MM.1S (cell line): ENCODE results near the gene SYNDIG1.

Experiments
- DNase-seq: peaks from one replicate; pipeline ENCODE4 v3.0.0-alpha.2; 2015
- H2AFZ ChIP-seq: fragments of 300-600 bp; sonication (generic); 2 replicates; pipeline ENCODE4 v1.6.0; 2016; ENCODE audit warnings: antibody characterized with exemption, low read length
- H3F3A ChIP-seq: fragments of 300-600 bp; sonication (generic); 2 replicates; pipeline ENCODE4 v1.6.1; 2016; ENCODE audit warnings: mild to moderate bottlenecking, antibody characterized with exemption, low read length, moderate library complexity, mixed read lengths; ENCODE audit not compliant: insufficient read depth
- H3K27ac ChIP-seq: fragments of 300-600 bp; sonication (generic); 2 replicates; pipeline ENCODE4 v1.5.1; 2016; ENCODE audit warnings: mild to moderate bottlenecking, low read length
- H3K27me3 ChIP-seq: fragments of 300-600 bp; sonication (generic); replicated peaks from 2 replicates; pipeline ENCODE4 v1.6.0; 2016; ENCODE audit warnings: low read length; ENCODE audit not compliant: insufficient read depth
- H3K36me3 ChIP-seq: fragments of 300-600 bp; sonication (generic); replicated peaks from 2 replicates; pipeline ENCODE4 v1.6.1; 2016; ENCODE audit warnings: mild to moderate bottlenecking, low read length, mixed read lengths; ENCODE audit not compliant: insufficient read depth
- H3K4me1 ChIP-seq: fragments of 300-600 bp; sonication (generic); 2 replicates; pipeline ENCODE4 v1.6.1; 2016; ENCODE audit warnings: low read length, mixed read lengths
- H3K4me2 ChIP-seq: fragments of 300-600 bp; sonication (generic); 2 replicates; pipeline ENCODE4 v1.6.0; 2016; ENCODE audit warnings: low read depth, low read length
- H3K4me3 ChIP-seq: fragments of 300-600 bp; sonication (generic); 2 replicates; pipeline ENCODE4 v1.5.1; 2016; ENCODE audit warnings: low read length, mixed read lengths
- H3K79me2 ChIP-seq: fragments of 300-600 bp; sonication (generic); 2 replicates; pipeline ENCODE4 v1.6.1; 2016; ENCODE audit warnings: mixed run types, low read length, mixed read lengths
- H3K9ac ChIP-seq: fragments of 300-600 bp; sonication (generic); 2 replicates; pipeline ENCODE4 v1.6.1; 2016; ENCODE audit warnings: low read length, mixed read lengths
- H3K9me2 ChIP-seq: fragments of 300-600 bp; sonication (generic); replicated peaks from 2 replicates; pipeline ENCODE4 v1.6.1; 2016; ENCODE audit warnings: mild to moderate bottlenecking, low read length, mixed read lengths; ENCODE audit not compliant: insufficient read depth
- H3K9me3 ChIP-seq: fragments of 300-600 bp; sonication (generic); replicated peaks from 2 replicates; pipeline ENCODE4 v1.6.1; 2016; ENCODE audit warnings: mild to moderate bottlenecking, low read length, mixed read lengths; ENCODE audit not compliant: insufficient read depth
- H4K20me1 ChIP-seq: fragments of 300-600 bp; sonication (generic); 2 replicates; pipeline ENCODE4 v1.6.1; 2016; ENCODE audit warnings: mild to moderate bottlenecking, low read length, moderate library complexity, mixed read lengths; ENCODE audit not compliant: insufficient read depth
- CTCF ChIP-seq: fragments of 300-600 bp; sonication (generic); IDR thresholded peaks from 2 replicates; pipeline ENCODE4 v1.5.1; 2016; ENCODE audit warnings: antibody characterized with exemption, low read length, mixed read lengths
- EZH2 ChIP-seq: fragments of 300-600 bp; sonication (generic); optimal IDR thresholded peaks from 2 replicates; pipeline ENCODE3; 2017; ENCODE audit warnings: low read depth, mild to moderate bottlenecking, antibody characterized with exemption, low read length, mixed read lengths
- EZH2phosphoT487 ChIP-seq: fragments of 300-600 bp; sonication (generic); IDR thresholded peaks from 2 replicates; pipeline ENCODE4 v1.6.1; 2018; ENCODE audit warnings: antibody characterized with exemption, low read length

SYNDIG1 gene

GRCh38 chr20:24547967-24548366 is 78.5 kb downstream of the SYNDIG1 start:
- no peaks in the 10 kb centered on the region for H3K9me2 ChIP-seq

GRCh38 chr20:24559114-24559732 is 89.8 kb downstream of the SYNDIG1 start:
- peaks cover 27% of the 10 kb centered on the region for H3K4me1 ChIP-seq
- no peaks in the 10 kb centered on the region for H3K9me2 ChIP-seq
- peak overlapping the region; percentile 93; the same call in 1 of the 2 replicates for H3K27ac ChIP-seq
- H3F3A ChIP-seq, result peaks cover 19% of the 10 kb centered on the region
- H3K79me2 ChIP-seq, result peaks cover 49% of the 10 kb centered on the region
- H3K9ac ChIP-seq, result peak overlapping the region; percentile 71; the same call in 1 of the 2 replicates
- H3K27me3 ChIP-seq, result no peaks in the 10 kb centered on the region
- H2AFZ ChIP-seq, result 0 out of 2 replicates have a peak overlapping the region, but pooled peaks have one; percentile 4
- TF ChIP-seq EZH2, result no peak
- no peak for TF ChIP-seq CTCF
- no peak for TF ChIP-seq EZH2phosphoT487
- no peaks in the 10 kb centered on the region for H3K9me3 ChIP-seq
- no peak for DNase-seq
- H3K4me2 ChIP-seq, result peak overlapping the region; percentile 94
- H3K4me3 ChIP-seq, result no peak overlapping the region
- no peaks in the 10 kb centered on the region for H4K20me1 ChIP-seq
- H3K36me3 ChIP-seq, result peaks cover 12% of the 10 kb centered on the region

More at GRCh38 chr20:24547967-24548366, 78.5 kb downstream of the SYNDIG1 start:
- Histone ChIP-seq H3K4me2 (no peak overlapping the region), H3K4me1 (no peaks in the 10 kb centered on the region), H3K4me3 (no peak overlapping the region), H3F3A (no peaks in the 10 kb centered on the region), H4K20me1 (no peaks in the 10 kb centered on the region), H3K9ac (no peak overlapping the region), H3K27me3 (no peaks in the 10 kb centered on the region), H3K9me3 (no peaks in the 10 kb centered on the region), H2AFZ (no peak overlapping the region), H3K27ac (no peak overlapping the region), H3K79me2 (peaks cover 21% of the 10 kb centered on the region), H3K36me3 (0 out of 2 replicates have a peak, but pooled peaks cover 5% of the 10 kb centered on the region)
- no peak for DNase-seq
- TF ChIP-seq EZH2phosphoT487 (no peak), CTCF (no peak), EZH2 (no peak)

GRCh38 chr20:24560571-24561491 is 91.4 kb downstream of the SYNDIG1 start:
- TF ChIP-seq EZH2 (no peak), EZH2phosphoT487 (no peak), CTCF (peak; percentile 44)
- no peaks in the 10 kb centered on the region for H3K9me3 ChIP-seq
- no peaks in the 10 kb centered on the region for H4K20me1 ChIP-seq

More at GRCh38 chr20:24560571-24561491, 91.4 kb downstream of the SYNDIG1 start:
- Histone ChIP-seq H3K9ac (peak overlapping the region; percentile 71), H3F3A (peaks cover 19% of the 10 kb centered on the region), H3K4me3 (peak overlapping the region; percentile 55), H3K4me1 (peaks cover 27% of the 10 kb centered on the region), H2AFZ (peak overlapping the region; percentile 39; the same call in 1 of the 2 replicates), H3K27ac (peak overlapping the region; percentile 93), H3K79me2 (peaks cover 53% of the 10 kb centered on the region), H3K36me3 (peaks cover 14% of the 10 kb centered on the region), H3K9me2 (no peaks in the 10 kb centered on the region), H3K27me3 (no peaks in the 10 kb centered on the region), H3K4me2 (peak overlapping the region; percentile 94)
- DNase-seq, result peak; percentile 80
